ENCODE results near the gene ENDOD1. TPM values are rescaled to one million over a fixed set of nuclear protein-coding genes. Genes with fewer than 3 reads are reported as not detected.

Gene ENDOD1
- total RNA-seq, 4 donors from 2014 or later: 22.8 to 33.7 (median 26.3) TPM

DNA sequence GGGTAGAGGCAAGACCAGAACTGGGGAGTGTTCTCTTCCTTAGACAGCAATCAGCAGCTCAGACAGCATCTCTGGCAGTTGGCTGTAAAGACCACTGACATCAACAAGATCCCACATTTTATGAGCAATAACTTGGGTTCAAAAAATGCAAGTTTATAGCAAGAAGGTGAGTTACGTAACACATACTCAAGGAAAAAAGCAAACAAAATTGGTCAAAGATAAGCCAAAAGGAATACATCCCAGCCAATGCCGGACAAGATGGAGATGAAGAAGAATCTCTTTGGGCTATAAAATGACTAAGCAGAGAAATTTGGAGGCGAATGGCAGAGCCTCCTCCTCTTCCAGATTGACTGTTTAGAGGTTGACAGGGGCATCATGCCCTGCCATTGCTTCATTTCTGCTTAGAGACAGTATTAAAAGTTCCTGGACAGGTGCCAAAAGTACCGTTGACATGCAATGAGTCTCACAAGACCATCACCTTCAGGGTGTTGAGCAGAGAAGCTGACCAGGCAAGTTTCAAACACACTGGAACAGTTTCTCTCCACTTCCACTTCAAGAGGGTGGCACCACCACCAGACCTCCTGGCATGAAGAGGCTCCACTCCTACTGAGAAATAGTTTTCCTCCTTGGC lies 55.9 kb downstream of the ENDOD1 start:
- TF ChIP-seq, protein P1, sequence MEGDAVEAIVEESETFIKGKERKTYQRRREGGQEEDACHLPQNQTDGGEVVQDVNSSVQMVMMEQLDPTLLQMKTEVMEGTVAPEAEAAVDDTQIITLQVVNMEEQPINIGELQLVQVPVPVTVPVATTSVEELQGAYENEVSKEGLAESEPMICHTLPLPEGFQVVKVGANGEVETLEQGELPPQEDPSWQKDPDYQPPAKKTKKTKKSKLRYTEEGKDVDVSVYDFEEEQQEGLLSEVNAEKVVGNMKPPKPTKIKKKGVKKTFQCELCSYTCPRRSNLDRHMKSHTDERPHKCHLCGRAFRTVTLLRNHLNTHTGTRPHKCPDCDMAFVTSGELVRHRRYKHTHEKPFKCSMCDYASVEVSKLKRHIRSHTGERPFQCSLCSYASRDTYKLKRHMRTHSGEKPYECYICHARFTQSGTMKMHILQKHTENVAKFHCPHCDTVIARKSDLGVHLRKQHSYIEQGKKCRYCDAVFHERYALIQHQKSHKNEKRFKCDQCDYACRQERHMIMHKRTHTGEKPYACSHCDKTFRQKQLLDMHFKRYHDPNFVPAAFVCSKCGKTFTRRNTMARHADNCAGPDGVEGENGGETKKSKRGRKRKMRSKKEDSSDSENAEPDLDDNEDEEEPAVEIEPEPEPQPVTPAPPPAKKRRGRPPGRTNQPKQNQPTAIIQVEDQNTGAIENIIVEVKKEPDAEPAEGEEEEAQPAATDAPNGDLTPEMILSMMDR (IDR thresholded peaks at IDR 0.05; ENCODE audit: low read depth): no peak

DNA sequence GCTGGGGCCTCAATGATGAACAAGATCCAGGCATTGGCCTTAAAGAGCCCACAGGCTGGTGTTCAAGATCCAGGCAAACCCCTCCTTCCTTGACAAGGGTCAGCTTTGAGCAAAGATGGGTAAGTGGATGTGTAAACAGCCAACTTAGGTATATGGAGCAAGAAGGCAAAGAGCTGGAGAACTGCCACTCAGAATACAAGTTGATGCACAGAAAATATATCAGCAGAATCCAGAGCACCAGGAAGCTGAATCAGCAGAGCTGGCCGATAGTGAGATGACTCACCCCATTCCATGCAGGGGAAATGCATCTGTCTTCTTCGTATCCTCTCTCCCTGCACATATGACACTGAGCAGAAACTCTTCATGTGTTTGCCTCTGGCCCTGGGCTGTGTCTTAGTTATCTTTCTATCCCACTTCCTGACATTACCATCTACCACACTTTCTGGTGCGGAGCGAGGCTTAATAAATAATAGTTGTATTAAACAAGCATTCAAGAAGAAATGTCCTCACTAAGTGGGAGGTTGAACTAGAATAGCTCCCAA lies 57.8 kb downstream of the ENDOD1 start:
- TF ChIP-seq, protein P1 (IDR thresholded peaks at IDR 0.05; ENCODE audit: low read depth): no peak

DNA sequence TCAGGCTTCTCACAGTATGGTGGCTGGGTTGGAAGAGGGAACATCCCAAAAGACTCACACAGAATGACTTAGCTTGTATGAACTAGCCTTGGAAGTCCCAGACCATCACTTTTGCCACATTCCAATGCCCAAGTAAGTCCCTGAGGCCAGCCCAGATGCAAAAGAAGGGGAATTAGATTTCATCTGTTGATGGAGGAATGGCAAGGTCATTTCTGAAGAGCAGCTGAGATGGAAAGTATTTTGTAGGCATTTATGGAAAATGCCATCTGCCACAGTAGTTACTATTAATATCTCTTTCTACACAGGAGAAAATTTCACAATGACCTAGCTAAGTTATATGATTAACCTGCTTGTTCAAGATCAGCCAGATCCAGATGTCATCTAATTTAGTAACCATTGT lies 58.8 kb downstream of the ENDOD1 start:
- TF ChIP-seq, protein P1 (IDR thresholded peaks at IDR 0.05; ENCODE audit: low read depth): no peak

DNA sequence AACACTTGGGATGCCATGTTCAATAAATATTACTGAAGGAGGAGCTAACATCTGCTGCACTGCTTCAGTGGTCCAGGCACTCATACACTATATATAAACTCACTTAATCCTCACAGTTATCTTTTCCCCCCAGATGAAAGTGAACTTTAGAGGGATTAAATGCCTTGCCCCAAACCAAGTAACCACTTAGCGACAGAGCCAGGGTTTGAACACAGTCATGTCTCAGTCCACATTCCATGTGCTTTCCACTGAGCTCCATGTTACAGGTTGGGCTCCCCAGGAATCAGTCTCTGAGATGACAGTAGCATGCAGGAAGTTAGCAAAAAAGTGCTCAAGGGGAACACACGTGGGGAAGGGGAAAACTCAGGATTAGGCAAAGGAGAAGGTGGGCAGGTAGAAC lies 59.3 kb downstream of the ENDOD1 start:
- TF ChIP-seq, protein P1 (IDR thresholded peaks at IDR 0.05; ENCODE audit: low read depth): no peak

DNA sequence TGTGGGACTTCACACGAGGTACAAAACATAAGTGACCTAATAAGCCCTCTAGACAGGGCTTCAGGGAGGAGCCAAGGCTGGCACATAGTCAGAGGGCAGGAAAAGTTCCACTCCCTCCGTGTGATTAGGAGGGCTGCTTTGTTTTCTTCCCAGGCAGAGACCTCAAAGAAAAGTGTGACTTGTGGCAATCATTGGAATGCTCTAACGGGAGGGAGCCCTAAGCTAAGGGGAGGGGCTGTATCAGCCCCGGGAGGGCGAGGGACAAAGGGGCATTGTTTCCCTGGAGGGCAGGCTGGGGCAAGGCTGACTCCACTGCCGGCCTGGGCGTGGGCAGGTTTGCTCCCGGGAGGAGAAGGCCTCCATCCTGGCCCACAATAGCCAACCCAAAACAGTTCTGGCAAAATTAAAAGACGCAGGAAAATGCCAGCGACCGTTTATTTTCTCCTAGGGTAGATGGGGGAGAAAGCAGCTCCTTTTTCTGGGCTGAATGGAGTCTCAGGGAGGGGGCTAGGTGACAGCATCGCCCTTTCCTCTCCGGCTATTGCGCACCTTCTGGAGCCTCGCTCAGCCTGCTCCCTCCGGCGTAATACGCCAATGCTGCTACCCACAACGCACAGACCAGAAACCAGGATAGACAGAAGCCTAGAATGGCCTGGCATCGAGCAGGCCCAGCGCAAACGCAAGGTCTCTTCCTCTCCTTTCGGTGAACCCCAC lies 60.2 kb downstream of the ENDOD1 start:
- TF ChIP-seq, protein P1 (IDR thresholded peaks at IDR 0.05; ENCODE audit: low read depth): no peak

DNA sequence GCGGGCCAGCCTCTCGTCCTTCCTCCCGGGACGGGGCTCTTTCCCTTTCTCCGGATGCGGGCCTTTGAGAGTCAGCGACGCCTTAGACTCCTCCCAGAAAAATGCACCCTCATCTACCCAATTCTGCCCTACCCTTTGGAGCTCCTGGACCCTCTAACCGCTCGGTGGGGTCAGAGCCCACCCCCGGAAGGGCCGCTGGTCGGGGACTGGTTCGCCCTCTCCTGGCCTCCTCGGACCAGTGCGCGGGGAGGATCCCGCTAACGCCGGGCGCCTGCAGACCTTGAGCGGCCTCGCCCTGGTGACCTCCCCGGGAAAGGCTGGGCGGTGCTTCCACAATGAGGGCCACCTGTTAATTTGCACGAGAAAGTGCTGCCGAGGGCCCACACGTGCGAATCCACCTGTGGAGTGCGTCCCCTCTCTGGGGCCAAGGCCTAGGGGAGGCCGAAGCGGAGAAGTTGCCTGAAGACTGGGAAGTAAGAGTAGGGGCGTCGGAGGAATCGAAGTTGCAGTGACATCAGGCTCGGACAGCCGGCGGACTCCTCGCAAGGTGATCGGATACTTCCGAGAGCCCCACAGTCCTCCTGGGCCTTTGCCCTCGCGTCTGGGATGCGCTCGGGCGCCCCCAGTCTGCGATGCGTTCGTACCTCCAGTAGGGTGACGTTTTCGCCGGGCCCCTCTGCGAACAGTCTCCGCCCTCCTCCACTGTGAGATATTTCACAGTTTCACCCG lies 61.5 kb downstream of the ENDOD1 start:
- TF ChIP-seq, protein P1 (IDR thresholded peaks at IDR 0.05; ENCODE audit: low read depth): no peak

All from subcutaneous adipose tissue (tissue), 4 donors.